Activated B cell treated with CpG ODN at 0.5 μM for 24 hours (primary cell): ENCODE results near the gene VAX1. TPM values are rescaled to one million over a fixed set of nuclear protein-coding genes. Genes with fewer than 3 reads are reported as not detected.

Experiments
- ATAC-seq: fragments of 200-7000 bp; cut with Tn5 transposase; one replicate; pipeline ENCODE4 v1.10.0; 2021; ENCODE audit warnings: low read depth, mild to moderate bottlenecking, moderate library complexity
- CTCF ChIA-PET: fragments of 350-600 bp; sonication (Branson Sonifier 250); formaldehyde crosslinking; loops from one replicate; lab custom pipeline; 2021; ENCODE audit warnings: antibody characterized with exemption; lab: Charles Lee
- POLR2A ChIA-PET: fragments of 350-600 bp; sonication (Branson Sonifier 250); formaldehyde crosslinking; loops from one replicate; lab custom pipeline; 2021; ENCODE audit warnings: antibody characterized with exemption; lab: Charles Lee
- DNase-seq: peaks from one replicate; pipeline ENCODE4 v3.0.0; 2022
- H3K27ac Mint-ChIP-seq: one replicate; pipeline ENCODE4 v1.8.0; 2020; ENCODE audit warnings: mixed read lengths
- H3K27me3 Mint-ChIP-seq: one replicate; pipeline ENCODE4 v1.8.0; 2021; ENCODE audit warnings: mixed read lengths
- H3K36me3 Mint-ChIP-seq: one replicate; pipeline ENCODE4 v1.8.0; 2021; ENCODE audit warnings: low read depth, mixed read lengths
- H3K4me1 Mint-ChIP-seq: one replicate; pipeline ENCODE4 v1.8.0; 2021; ENCODE audit warnings: mixed read lengths
- H3K4me3 Mint-ChIP-seq: one replicate; pipeline ENCODE4 v1.8.0; 2020; ENCODE audit warnings: mild to moderate bottlenecking, mixed read lengths
- H3K9me3 Mint-ChIP-seq: one replicate; pipeline ENCODE4 v1.8.0; 2020; ENCODE audit warnings: mixed read lengths
- intact Hi-C: fragments of 100-400 bp; cut with micrococcal nuclease; formaldehyde crosslinking; loops from one replicate; pipeline ENCODE4 v1.15.1; 2024
- total RNA-seq: library from RNA; stranded (reverse); gene quantifications from 2 replicates; pipeline ENCODE4 v1.2.3, GENCODE V29; 2022
- TF ChIP-seq, protein P1 (sequence below): fragments of 200-600 bp; IDR thresholded peaks from one replicate; pipeline ENCODE4 v1.8.0; 2022; ENCODE audit warnings: antibody characterized with exemption, mild to moderate bottlenecking

VAX1 gene
- total RNA-seq, 1 donor from 2014 or later, result not detected

DNA sequence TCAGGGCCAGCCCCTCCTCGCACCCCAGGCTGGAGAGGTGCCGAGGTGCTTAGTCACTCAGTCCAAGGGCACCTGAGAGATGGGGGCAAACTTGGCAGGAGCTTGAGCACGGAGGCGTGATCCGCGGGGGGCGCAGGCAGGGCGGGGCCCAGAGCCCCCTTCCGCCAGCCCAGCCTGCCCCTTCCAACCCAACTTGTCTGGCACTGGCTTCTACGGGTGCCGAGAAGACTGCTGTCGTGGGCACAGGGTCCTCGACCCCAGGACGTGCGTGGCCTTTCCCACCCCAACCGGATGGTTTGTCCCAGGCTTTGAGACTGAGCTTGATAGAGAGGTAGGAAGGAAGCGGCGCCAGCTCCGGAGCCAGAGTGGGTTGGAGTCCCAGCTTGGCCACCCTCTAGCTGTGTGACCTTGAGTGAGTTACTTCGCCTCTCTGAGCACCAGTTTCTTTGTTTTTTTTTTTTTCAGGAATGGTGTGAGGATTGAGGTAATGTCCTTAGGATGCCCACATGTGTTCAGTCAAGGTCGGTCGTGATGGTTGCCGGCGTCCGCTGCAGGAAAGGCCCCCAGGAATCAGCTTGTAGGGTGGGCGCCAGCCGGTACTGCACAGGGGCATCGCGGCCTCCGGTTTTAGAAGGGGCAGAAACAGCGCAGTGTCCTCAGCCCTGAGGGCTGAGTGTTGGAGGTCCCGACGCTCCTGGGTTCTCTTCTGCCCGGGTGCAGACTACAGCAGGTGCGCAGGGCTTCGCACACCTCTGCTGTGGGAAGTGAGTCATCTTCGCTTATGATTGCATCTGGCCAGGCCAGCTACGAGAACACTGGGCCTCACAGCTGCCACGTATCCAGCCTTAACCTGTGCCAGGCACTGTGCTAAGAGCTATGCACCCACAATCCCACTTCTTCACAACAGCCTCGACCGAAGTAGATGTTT lies 28.6 kb upstream of the VAX1 start:
- H3K36me3 Mint-ChIP-seq, result no peaks in the 10 kb centered on the region
- ChIA-PET POLR2A (no interaction called here), CTCF (interaction anchor here (0.7 to 1.9 kb wide), 2 partner anchors 365 to 370 kb away, joined by 3 to 17 read pairs; no protein-coding TSS in a partner anchor)
- TF ChIP-seq, protein P1, sequence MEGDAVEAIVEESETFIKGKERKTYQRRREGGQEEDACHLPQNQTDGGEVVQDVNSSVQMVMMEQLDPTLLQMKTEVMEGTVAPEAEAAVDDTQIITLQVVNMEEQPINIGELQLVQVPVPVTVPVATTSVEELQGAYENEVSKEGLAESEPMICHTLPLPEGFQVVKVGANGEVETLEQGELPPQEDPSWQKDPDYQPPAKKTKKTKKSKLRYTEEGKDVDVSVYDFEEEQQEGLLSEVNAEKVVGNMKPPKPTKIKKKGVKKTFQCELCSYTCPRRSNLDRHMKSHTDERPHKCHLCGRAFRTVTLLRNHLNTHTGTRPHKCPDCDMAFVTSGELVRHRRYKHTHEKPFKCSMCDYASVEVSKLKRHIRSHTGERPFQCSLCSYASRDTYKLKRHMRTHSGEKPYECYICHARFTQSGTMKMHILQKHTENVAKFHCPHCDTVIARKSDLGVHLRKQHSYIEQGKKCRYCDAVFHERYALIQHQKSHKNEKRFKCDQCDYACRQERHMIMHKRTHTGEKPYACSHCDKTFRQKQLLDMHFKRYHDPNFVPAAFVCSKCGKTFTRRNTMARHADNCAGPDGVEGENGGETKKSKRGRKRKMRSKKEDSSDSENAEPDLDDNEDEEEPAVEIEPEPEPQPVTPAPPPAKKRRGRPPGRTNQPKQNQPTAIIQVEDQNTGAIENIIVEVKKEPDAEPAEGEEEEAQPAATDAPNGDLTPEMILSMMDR, result no peak
- no peak overlapping the region for H3K4me3 Mint-ChIP-seq
- intact Hi-C loops, result no loop called here
- no peaks in the 10 kb centered on the region for H3K9me3 Mint-ChIP-seq
- H3K27ac Mint-ChIP-seq, result no peak overlapping the region
- H3K27me3 Mint-ChIP-seq, result peaks cover 67% of the 10 kb centered on the region
- H3K4me1 Mint-ChIP-seq, result peaks cover 14% of the 10 kb centered on the region
- ATAC-seq (no peak), DNase-seq (no peak)

- no peak overlapping the region for H3K27ac Mint-ChIP-seq
- DNase-seq (no peak), ATAC-seq (no peak)
- ChIA-PET CTCF (interaction anchor here (0.7 kb wide), 1 partner anchor 364 kb away, joined by 3 read pairs; no protein-coding TSS in a partner anchor), POLR2A (no interaction called here)
- H3K27me3 Mint-ChIP-seq, result peaks cover 69% of the 10 kb centered on the region
- TF ChIP-seq, protein P1, result no peak
- H3K4me1 Mint-ChIP-seq, result peaks cover 14% of the 10 kb centered on the region
- H3K9me3 Mint-ChIP-seq, result no peaks in the 10 kb centered on the region
- intact Hi-C loops, result no loop called here
- H3K36me3 Mint-ChIP-seq, result no peaks in the 10 kb centered on the region
- H3K4me3 Mint-ChIP-seq, result no peak overlapping the region
These were observed 27.7 kb upstream of the VAX1 start for GRCh38 chr10:117165538-117166417.

DNA sequence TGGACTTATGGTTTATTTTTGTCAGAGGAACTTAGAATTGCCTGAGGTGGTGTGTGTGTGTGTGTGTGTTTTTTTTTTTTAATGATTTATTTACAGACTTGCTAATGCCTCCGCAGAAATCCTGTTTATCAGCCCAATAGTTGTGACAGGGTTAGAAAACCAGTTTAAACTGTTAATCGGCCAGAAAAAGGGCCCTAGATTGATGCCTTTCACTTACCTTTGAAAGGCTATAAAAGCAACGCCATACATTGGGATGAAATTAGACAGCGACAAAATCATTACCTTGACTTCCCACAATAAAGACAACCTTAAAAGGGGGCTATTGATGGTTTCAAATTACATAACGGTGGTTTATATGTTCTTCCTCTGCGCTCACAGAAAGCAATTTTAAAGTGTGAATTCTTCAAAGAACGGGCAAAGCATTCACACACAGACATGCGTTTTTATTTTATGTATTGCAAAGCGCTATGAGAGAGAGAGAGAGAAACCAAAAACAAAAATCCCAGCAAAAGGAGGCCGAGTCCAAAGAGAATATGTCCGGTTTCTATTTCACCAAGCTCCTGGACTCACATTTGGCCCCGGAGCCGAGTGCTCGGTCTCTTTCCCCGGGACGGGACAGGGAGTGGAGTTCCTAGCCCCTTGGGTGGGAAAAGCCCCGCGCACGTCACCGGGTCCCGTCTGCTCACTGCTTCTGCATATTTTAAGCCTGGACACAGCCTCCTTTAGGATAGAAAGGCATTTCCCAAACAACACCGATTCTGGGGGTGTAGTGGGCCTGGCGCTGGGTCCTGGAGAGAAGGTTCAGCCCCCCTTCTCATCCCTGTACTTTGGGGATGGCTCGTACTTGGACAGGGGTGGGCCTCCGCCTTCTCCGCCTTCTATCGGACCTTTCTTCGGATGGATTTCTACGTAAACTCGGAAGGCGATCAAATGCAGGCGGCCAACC lies 26.8 kb upstream of the VAX1 start:
- no peak for DNase-seq
- TF ChIP-seq, protein P1, result no peak
- no peak overlapping the region for H3K27ac Mint-ChIP-seq
- ChIA-PET CTCF (no interaction called here), POLR2A (no interaction called here)
- H3K9me3 Mint-ChIP-seq, result no peaks in the 10 kb centered on the region
- peaks cover 68% of the 10 kb centered on the region for H3K27me3 Mint-ChIP-seq
- no peak for ATAC-seq
- no peaks in the 10 kb centered on the region for H3K36me3 Mint-ChIP-seq
- H3K4me3 Mint-ChIP-seq, result no peak overlapping the region
- intact Hi-C loops, result loop anchor here (5.0 kb wide), 1 partner anchor 367 kb away; no protein-coding TSS in a partner anchor
- H3K4me1 Mint-ChIP-seq, result peaks cover 14% of the 10 kb centered on the region

DNA sequence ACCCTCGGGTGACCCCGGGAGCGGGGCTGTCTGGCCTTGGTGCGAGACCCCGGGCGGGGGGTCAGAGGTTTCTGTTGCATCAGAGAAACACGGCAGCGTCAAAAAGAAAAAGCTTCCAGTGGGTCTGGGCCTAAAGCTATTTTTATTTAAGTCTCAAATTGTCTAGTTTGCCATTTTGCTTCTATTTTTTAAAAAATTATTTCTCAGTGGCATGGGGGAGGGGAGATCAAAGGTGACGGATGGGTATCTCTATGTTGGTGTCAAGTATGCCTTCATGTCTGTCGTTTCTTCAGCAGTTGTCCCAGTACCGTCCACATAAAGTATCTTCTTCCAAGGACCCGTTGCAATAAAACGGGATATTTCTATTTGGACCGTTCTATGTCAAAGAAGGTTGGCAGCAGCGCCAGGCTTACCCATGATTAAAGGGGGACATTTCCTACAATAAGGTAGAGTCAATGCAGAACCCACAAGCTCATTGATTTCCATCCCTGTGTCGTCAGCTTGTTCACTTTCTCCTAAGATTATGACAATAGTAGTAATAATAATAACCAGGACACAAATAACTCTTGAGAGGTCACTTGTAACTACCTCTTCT lies 26.0 kb upstream of the VAX1 start:
- Mint-ChIP-seq H3K36me3 (no peaks in the 10 kb centered on the region), H3K4me3 (no peak overlapping the region), H3K9me3 (no peaks in the 10 kb centered on the region), H3K27me3 (peaks cover 66% of the 10 kb centered on the region), H3K4me1 (peaks cover 14% of the 10 kb centered on the region), H3K27ac (no peak overlapping the region)
- intact Hi-C loops, result loop anchor here (5.0 kb wide), 1 partner anchor 368 kb away; no protein-coding TSS in a partner anchor
- TF ChIP-seq, protein P1, result no peak
- CTCF ChIA-PET, result interaction anchor here (1.5 kb wide), 1 partner anchor 11 kb away, joined by 5 read pairs; no protein-coding TSS in a partner anchor
- no peak for ATAC-seq
- POLR2A ChIA-PET, result no interaction called here
- DNase-seq, result no peak
